Skeletal muscle tissue (tissue), 4 donors: Measurements from ENCODE around the gene NFILZ. TPM values are rescaled to one million over a fixed set of nuclear protein-coding genes. Genes with fewer than 3 reads are reported as not detected.
A peak's percentile ranks its signal among the peaks of the same experiment; 100 is the strongest.
"Not testable (repeated sequence)": the region's sequence is repeated elsewhere in the genome, so short reads cannot be mapped to it uniquely, and the experiment has no call there.

ENCODE experiments used
- H3K27ac ChIP-seq: one replicate; pipeline ENCODE4 v1.7.0; 2013; ENCODE audit warnings: mild to moderate bottlenecking, low read depth, low read length, inconsistent platforms
- H3K27me3 ChIP-seq, 3 donors: one replicate each; pipeline ENCODE4 v1.7.0; 2013; ENCODE audit warnings: low read length in 3 of 3; ENCODE audit not compliant: control insufficient read depth in 3 of 3, insufficient read depth in 3 of 3
- H3K36me3 ChIP-seq, 3 donors: one replicate each; pipeline ENCODE4 v1.7.0; 2013; ENCODE audit warnings: low read length in 3 of 3; ENCODE audit not compliant: control insufficient read depth in 3 of 3, insufficient read depth in 3 of 3
- H3K4me1 ChIP-seq, 3 donors: one replicate each; pipeline ENCODE4 v1.7.0; 2013; ENCODE audit warnings: low read length in 3 of 3, mild to moderate bottlenecking in 3 of 3; ENCODE audit not compliant: control insufficient read depth in 3 of 3, insufficient read depth in 3 of 3
- H3K4me3 ChIP-seq, 3 donors: one replicate each; pipeline ENCODE4 v1.7.0; 2013; ENCODE audit warnings: low read length in 3 of 3
- H3K9ac ChIP-seq, 3 donors: one replicate each; pipeline ENCODE4 v1.7.0; 2013; ENCODE audit warnings: low read length in 3 of 3, mild to moderate bottlenecking in 3 of 3, moderate library complexity in 2 of 3, low read depth in 1 of 3
- H3K9me3 ChIP-seq, 3 donors: one replicate each; pipeline ENCODE4 v1.7.0; 2013; ENCODE audit warnings: low read length in 3 of 3; ENCODE audit not compliant: control insufficient read depth in 3 of 3
- total RNA-seq: library from RNA; depleted of rRNA; stranded (reverse); fragments of >200 nt; gene quantifications from one replicate; pipeline ENCODE4 v1.2.3, GENCODE V29; 2014
- donor health status: Osteomylitis.

NFILZ gene
- total RNA-seq, 1 donor from 2014 or later = not detected

GRCh38 chr19:8618751-8619150 is 11.7 kb upstream of the NFILZ start:
- Histone ChIP-seq H3K4me1 (no peaks in the 10 kb centered on the region), H3K27me3 (peaks cover 5 to 11% (median 10%) of the 10 kb centered on the region in 3 donors), H3K36me3 (no peaks in the 10 kb centered on the region), H3K27ac (no peak overlapping the region), H3K9ac (no peak overlapping the region), H3K4me3 (no peak overlapping the region), H3K9me3 (no peaks in the 10 kb centered on the region)

- not testable (repeated sequence) for H3K4me1 ChIP-seq, H3K27ac ChIP-seq, H3K9me3 ChIP-seq, H3K9ac ChIP-seq, H3K4me3 ChIP-seq, H3K36me3 ChIP-seq
- peaks cover 5 to 11% (median 10%) of the 10 kb centered on the region in 3 donors for H3K27me3 ChIP-seq
These were observed 7.5 kb upstream of the NFILZ start for GRCh38 chr19:8622886-8623285.

- no peak overlapping the region for H3K9ac ChIP-seq
- no peak overlapping the region for H3K4me3 ChIP-seq
These were observed 3.6 kb upstream of the NFILZ start for GRCh38 chr19:8626842-8627241.

GRCh38 chr19:8629184-8629583 is 1.2 kb upstream of the NFILZ start:
- Histone ChIP-seq H3K36me3 (no peaks in the 10 kb centered on the region), H3K9ac (no peak overlapping the region), H3K27ac (no peak overlapping the region), H3K9me3 (peaks cover 2 to 6% (median 3%) of the 10 kb centered on the region in 3 donors), H3K4me1 (no peaks in the 10 kb centered on the region), H3K27me3 (no peaks in the 10 kb centered on the region), H3K4me3 (no peak overlapping the region)

More at GRCh38 chr19:8626842-8627241, 3.6 kb upstream of the NFILZ start:
- Histone ChIP-seq H3K27ac (no peak overlapping the region), H3K36me3 (no peaks in the 10 kb centered on the region), H3K9me3 (peaks cover 2 to 6% (median 3%) of the 10 kb centered on the region in 3 donors), H3K27me3 (no peaks in the 10 kb centered on the region), H3K4me1 (no peaks in the 10 kb centered on the region)

GRCh38 chr19:8630796-8631424 is 477 bp downstream of the NFILZ start:
- no peak overlapping the region for H3K4me3 ChIP-seq
- no peaks in the 10 kb centered on the region for H3K27me3 ChIP-seq
- H3K36me3 ChIP-seq = no peaks in the 10 kb centered on the region
- H3K4me1 ChIP-seq = no peaks in the 10 kb centered on the region
- H3K27ac ChIP-seq = peak overlapping the region; percentile 47
- peaks cover 2 to 6% (median 3%) of the 10 kb centered on the region in 3 donors for H3K9me3 ChIP-seq
- H3K9ac ChIP-seq = no peak overlapping the region

GRCh38 chr19:8631425-8631819 is 989 bp downstream of the NFILZ start:
- peak overlapping the region; percentile 47 for H3K27ac ChIP-seq
- H3K36me3 ChIP-seq = no peaks in the 10 kb centered on the region
- no peaks in the 10 kb centered on the region for H3K27me3 ChIP-seq
- H3K4me1 ChIP-seq = no peaks in the 10 kb centered on the region
- H3K9ac ChIP-seq = no peak overlapping the region
- H3K4me3 ChIP-seq = no peak overlapping the region
- H3K9me3 ChIP-seq = peaks cover 2 to 6% (median 3%) of the 10 kb centered on the region in 3 donors

- H3K27me3 ChIP-seq = no peaks in the 10 kb centered on the region
- no peak overlapping the region for H3K4me3 ChIP-seq
- H3K27ac ChIP-seq = no peak overlapping the region
- H3K4me1 ChIP-seq = peaks cover 2 to 3% (median 2%) of the 10 kb centered on the region in 3 donors
- no peaks in the 10 kb centered on the region for H3K36me3 ChIP-seq
- no peak overlapping the region for H3K9ac ChIP-seq
- peaks cover 2 to 4% (median 3%) of the 10 kb centered on the region in 3 donors for H3K9me3 ChIP-seq
These were observed 5.0 kb downstream of the NFILZ start for GRCh38 chr19:8635422-8635821.

- H3K27me3 ChIP-seq, H3K4me3 ChIP-seq, H3K4me1 ChIP-seq, H3K9me3 ChIP-seq, H3K36me3 ChIP-seq, H3K27ac ChIP-seq, H3K9ac ChIP-seq: not testable (repeated sequence)
These were observed 6.6 kb downstream of the NFILZ start for GRCh38 chr19:8637070-8637469.

- Histone ChIP-seq H3K27me3 (no peaks in the 10 kb centered on the region), H3K9me3 (peaks cover 8 to 11% (median 8%) of the 10 kb centered on the region in 3 donors), H3K4me3 (no peak overlapping the region), H3K9ac (no peak overlapping the region), H3K4me1 (peaks cover 2 to 4% (median 3%) of the 10 kb centered on the region in 3 donors), H3K36me3 (no peaks in the 10 kb centered on the region), H3K27ac (no peak overlapping the region)
These were observed 7.7 kb downstream of the NFILZ start for GRCh38 chr19:8638078-8638619.

- H3K4me3 ChIP-seq = no peak overlapping the region
- H3K4me1 ChIP-seq = peaks cover 2 to 4% (median 3%) of the 10 kb centered on the region in 3 donors
- H3K27ac ChIP-seq = peak overlapping the region; percentile 19
- H3K9me3 ChIP-seq = peaks cover 8 to 11% (median 8%) of the 10 kb centered on the region in 3 donors
- no peaks in the 10 kb centered on the region for H3K36me3 ChIP-seq
- no peak overlapping the region for H3K9ac ChIP-seq
- H3K27me3 ChIP-seq = no peaks in the 10 kb centered on the region
These were observed 9.5 kb downstream of the NFILZ start for GRCh38 chr19:8639821-8640401.
